ENCODE measurements around the gene RPS27. TPM values are rescaled to one million over a fixed set of nuclear protein-coding genes. Genes with fewer than 3 reads are reported as not detected.
A peak's percentile ranks its signal among the peaks of the same experiment; 100 is the strongest.

Gene RPS27
- total and polyA plus RNA-seq, 2 of the 13 experiments (the other 11 are each of a cell fraction or from before 2014, with no cell fraction given), result 3,737 to 9,964 TPM

DNA sequence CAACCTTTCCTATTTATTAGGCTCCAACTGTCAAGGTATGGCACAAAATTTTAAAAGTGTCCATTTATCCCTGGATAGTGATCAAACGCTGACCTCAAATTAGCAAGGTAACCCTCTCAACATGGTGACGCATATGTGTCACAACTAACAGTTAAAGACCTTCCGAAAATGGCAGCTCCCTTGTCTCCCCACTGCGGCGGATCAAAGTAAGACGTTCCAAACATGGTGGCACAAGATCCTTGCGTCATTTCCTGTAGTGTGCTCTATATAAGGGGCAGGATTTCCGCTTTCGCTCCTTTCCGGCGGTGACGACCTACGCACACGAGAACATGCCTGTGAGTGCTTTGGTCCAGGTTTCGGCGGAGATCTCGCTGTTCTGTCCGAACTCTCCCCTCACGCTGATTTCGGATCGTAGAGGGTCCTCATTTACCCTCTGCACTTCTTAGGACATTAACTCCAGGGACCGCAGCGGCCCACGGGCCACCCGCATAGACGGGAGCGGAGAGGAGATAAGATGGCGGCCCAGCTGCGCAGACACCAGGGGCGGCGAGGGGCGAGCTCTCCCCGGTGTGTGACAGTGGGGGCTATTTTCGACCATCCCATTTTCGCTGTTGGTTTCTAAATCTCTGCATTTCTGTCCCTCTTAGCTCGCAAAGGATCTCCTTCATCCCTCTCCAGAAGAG is at the start of gene RPS27 (continued):
- TF ChIP-seq, protein P1, sequence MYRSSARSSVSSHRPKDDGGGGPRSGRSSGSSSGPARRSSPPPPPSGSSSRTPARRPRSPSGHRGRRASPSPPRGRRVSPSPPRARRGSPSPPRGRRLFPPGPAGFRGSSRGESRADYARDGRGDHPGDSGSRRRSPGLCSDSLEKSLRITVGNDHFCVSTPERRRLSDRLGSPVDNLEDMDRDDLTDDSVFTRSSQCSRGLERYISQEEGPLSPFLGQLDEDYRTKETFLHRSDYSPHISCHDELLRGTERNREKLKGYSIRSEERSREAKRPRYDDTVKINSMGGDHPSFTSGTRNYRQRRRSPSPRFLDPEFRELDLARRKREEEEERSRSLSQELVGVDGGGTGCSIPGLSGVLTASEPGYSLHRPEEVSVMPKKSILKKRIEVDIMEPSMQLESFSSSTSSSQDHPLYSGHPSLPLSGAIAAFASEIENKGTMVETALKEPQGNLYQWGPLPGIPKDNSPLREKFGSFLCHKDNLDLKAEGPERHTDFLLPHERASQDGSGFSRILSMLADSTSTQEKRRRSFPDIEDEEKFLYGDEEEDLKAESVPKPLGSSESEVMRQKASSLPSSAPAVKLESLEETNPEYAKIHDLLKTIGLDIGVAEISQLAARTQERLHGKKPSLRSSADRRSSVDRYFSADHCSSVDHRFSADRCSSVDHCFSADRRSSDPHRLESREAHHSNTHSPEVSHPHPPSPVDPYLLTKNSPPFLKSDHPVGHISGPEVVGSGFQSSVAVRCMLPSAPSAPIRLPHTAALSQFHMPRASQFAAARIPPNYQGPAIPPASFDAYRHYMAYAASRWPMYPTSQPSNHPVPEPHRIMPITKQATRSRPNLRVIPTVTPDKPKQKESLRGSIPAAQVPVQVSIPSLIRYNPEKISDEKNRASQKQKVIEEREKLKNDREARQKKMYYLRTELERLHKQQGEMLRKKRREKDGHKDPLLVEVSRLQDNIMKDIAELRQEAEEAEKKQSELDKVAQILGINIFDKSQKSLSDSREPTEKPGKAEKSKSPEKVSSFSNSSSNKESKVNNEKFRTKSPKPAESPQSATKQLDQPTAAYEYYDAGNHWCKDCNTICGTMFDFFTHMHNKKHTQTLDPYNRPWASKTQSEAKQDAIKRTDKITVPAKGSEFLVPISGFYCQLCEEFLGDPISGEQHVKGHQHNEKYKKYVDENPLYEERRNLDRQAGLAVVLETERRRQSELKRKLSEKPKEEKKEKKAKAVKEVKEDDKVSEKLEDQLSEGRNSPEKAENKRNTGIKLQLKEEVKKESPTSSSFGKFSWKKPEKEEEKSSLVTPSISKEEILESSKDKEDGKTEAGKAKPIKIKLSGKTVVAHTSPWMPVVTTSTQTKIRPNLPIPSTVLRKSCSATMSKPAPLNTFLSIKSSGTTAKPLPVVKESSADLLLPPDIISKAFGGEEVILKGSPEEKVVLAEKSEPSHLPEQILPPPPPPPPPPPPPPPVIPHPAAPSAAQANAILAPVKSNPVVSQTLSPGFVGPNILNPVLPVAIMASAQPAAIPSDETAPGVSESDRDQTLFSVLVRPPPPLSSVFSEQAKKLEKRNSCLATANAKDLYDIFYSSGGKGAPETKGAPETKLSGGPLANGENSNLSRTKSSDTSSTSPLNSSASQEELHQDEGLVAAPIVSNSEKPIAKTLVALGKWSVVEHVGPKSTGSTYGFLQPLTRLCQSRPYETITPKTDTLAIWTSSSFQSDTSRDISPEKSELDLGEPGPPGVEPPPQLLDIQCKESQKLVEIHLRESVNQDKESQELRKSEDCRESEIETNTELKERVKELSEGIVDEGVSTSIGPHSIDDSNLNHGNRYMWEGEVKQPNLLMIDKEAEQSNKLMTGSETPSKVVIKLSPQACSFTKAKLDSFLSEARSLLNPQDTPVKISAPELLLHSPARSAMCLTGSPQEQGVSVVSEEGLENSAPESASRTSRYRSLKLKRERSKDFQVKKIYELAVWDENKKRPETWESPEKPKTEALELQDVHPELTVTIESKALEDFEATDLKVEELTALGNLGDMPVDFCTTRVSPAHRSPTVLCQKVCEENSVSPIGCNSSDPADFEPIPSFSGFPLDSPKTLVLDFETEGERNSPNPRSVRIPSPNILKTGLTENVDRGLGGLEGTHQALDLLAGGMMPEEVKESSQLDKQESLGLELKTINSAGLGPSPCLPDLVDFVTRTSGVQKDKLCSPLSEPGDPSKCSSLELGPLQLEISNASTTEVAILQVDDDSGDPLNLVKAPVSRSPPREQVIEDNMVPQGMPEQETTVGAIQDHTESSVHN (CRISPR knock-in tag; IDR thresholded peaks at IDR 0.05), result 0 out of 2 replicates have a peak, but pooled peaks have one; percentile 43
- 0 out of 2 replicates have a peak, but pooled peaks have one; percentile 49 for TF ChIP-seq HIVEP1 (CRISPR knock-in tag; IDR thresholded peaks at IDR 0.05)
- TF ChIP-seq, protein P2, sequence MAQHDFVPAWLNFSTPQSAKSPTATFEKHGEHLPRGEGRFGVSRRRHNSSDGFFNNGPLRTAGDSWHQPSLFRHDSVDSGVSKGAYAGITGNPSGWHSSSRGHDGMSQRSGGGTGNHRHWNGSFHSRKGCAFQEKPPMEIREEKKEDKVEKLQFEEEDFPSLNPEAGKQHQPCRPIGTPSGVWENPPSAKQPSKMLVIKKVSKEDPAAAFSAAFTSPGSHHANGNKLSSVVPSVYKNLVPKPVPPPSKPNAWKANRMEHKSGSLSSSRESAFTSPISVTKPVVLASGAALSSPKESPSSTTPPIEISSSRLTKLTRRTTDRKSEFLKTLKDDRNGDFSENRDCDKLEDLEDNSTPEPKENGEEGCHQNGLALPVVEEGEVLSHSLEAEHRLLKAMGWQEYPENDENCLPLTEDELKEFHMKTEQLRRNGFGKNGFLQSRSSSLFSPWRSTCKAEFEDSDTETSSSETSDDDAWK (CRISPR knock-in tag; IDR thresholded peaks at IDR 0.05), result no peak
- TF ChIP-seq ZNF3 (CRISPR knock-in tag; IDR thresholded peaks at IDR 0.05), result no peak
- TF ChIP-seq, protein P3, sequence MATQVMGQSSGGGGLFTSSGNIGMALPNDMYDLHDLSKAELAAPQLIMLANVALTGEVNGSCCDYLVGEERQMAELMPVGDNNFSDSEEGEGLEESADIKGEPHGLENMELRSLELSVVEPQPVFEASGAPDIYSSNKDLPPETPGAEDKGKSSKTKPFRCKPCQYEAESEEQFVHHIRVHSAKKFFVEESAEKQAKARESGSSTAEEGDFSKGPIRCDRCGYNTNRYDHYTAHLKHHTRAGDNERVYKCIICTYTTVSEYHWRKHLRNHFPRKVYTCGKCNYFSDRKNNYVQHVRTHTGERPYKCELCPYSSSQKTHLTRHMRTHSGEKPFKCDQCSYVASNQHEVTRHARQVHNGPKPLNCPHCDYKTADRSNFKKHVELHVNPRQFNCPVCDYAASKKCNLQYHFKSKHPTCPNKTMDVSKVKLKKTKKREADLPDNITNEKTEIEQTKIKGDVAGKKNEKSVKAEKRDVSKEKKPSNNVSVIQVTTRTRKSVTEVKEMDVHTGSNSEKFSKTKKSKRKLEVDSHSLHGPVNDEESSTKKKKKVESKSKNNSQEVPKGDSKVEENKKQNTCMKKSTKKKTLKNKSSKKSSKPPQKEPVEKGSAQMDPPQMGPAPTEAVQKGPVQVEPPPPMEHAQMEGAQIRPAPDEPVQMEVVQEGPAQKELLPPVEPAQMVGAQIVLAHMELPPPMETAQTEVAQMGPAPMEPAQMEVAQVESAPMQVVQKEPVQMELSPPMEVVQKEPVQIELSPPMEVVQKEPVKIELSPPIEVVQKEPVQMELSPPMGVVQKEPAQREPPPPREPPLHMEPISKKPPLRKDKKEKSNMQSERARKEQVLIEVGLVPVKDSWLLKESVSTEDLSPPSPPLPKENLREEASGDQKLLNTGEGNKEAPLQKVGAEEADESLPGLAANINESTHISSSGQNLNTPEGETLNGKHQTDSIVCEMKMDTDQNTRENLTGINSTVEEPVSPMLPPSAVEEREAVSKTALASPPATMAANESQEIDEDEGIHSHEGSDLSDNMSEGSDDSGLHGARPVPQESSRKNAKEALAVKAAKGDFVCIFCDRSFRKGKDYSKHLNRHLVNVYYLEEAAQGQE (IDR thresholded peaks at IDR 0.05; ENCODE audit: borderline replicate concordance in 1 of 2, low read depth in 1 of 2, low read length in 2 of 2), result peak in 1 of 2 experiments; percentile 69; a peak in 2 of 4 replicates
- peak; percentile 77 for TF ChIP-seq FOXA3 (CRISPR knock-in tag; IDR thresholded peaks at IDR 0.05)
- no peak for TF ChIP-seq FOXP1 (IDR thresholded peaks at IDR 0.05)
- TF ChIP-seq FOXP1 (CRISPR knock-in tag; IDR thresholded peaks at IDR 0.05), result no peak
- TF ChIP-seq ZNF766 (CRISPR knock-in tag; IDR thresholded peaks at IDR 0.05; ENCODE audit: borderline replicate concordance), result peak; percentile 87; the same call in 1 of the 2 replicates
- TF ChIP-seq HES4 (CRISPR knock-in tag; IDR thresholded peaks at IDR 0.05; ENCODE audit: borderline replicate concordance), result no peak
- TF ChIP-seq, protein P4, sequence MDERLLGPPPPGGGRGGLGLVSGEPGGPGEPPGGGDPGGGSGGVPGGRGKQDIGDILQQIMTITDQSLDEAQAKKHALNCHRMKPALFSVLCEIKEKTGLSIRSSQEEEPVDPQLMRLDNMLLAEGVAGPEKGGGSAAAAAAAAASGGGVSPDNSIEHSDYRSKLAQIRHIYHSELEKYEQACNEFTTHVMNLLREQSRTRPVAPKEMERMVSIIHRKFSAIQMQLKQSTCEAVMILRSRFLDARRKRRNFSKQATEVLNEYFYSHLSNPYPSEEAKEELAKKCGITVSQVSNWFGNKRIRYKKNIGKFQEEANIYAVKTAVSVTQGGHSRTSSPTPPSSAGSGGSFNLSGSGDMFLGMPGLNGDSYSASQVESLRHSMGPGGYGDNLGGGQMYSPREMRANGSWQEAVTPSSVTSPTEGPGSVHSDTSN (CRISPR knock-in tag; IDR thresholded peaks at IDR 0.05), result no peak
- TF ChIP-seq DPF2 (CRISPR knock-in tag; IDR thresholded peaks at IDR 0.05; ENCODE audit: borderline replicate concordance, low read depth), result 0 out of 2 replicates have a peak, but pooled peaks have one; percentile 30
- TF ChIP-seq NKX3-1 (CRISPR knock-in tag; IDR thresholded peaks at IDR 0.05), result peak; percentile 79; the same call in 1 of the 2 replicates
- TF ChIP-seq ASH2L (IDR thresholded peaks at IDR 0.05; ENCODE audit: insufficient read length, low read depth, low read length), result peak; percentile 87
- peak; percentile 88; the same call in 1 of the 2 replicates for TF ChIP-seq MBNL3 (CRISPR knock-in tag; conservative IDR thresholded peaks at IDR 0.05)
